CD4-positive, alpha-beta T cell treated with Interleukin-4 for 1 hour (primary cell): ENCODE results near the gene KRT2.
A peak's percentile ranks its signal among the peaks of the same experiment; 100 is the strongest.

Experiments
- DNase-seq, 2 donors: peaks; one replicate each; pipeline ENCODE4 v3.0.0-alpha.2; 2020 to 2022

Gene KRT2

DNA sequence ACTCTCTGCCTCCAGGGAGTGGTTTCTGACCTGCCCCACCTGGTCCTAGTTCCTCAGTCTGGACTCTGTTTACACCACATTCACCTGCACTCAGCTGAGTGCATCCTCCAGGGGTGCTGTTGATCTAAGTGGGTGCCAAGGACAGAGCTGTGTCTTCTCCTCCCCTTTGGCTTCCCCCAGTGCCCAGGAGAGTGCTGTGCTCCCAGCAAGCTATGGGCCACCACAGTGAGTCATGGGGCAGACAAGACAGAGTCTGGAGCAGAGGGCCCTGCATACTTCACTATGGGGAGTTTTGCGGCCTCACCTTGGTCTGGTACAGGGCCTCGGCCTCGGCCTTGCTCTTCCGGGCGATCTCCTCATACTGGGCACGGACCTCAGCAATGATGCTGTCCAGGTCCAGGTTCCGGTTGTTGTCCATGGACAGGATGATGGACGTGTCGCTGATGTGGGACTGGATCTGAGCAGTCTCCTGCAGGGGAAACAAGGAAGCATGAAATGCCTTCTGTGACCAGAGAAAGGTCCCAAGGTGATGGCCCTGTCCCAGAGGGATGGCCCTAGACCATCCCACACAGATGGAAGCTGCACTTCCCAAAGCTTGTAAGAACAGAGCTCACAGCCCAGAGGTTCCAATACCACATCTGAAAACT lies 38.5 kb downstream of the KRT2 start:
- DNase-seq, result no peak

DNA sequence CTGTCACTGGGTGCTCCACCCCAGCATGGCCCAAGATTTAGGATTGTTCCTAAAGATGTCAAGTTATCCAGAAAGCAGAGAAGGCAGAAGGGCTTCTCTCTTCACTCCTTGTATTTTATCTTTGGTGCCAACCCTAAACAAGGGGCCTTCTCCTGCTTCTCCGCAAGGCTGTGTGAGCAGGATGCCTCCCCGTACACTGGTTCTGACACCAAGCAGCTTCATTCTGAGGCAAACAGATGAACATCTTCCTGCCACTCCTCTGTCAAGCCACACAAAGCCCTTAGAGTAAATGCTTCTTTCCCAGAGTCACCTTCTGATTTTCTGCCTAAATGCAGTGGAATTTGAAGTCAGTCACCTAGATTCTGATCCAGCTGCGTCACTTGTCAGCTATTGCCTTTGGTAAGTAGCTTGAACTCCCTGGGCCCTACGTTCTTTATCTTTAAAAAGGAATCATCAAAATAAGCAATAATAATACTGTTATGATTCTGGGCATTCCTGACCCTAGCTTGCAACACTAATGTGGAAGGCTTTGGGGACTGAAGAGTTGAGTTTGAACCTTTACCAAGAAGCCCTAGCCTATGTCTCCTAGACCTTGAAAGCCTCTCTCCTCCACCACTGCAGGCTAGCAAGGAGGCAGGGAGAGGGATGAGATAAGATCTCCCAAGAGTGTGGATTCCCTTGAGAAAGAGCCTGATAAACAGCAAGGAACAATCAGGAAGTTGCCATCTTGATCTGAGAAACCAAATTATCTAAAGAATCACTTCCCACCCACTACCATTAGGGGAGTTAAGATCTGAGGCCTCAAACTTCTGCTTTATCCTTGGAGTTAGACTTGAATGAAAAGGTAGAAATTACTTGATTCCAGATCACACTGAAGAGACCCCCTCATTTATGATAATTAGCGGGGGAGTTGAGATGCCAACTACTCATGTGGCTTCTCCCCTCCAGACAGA lies 39.3 kb downstream of the KRT2 start:
- DNase-seq, result no peak

DNA sequence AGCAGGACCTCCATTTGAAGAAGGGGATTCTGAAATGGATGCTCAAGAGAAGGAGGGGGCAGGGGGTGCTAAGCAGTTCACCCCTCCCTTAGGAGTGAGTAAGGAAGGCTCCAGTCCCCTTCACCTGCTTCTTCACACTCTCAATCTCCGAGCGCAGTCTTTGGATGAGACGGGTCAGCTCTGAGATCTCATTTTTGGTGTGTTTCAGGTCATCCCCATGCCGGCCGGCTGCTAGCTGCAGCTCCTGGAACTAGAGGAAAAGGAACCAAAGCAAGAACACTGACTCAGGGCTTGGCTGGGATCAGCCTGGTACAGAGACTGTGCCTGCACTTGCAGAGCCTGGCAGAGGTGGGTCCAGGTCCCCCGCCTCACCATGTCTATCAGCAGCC lies 40.9 kb downstream of the KRT2 start:
- no peak for DNase-seq

DNA sequence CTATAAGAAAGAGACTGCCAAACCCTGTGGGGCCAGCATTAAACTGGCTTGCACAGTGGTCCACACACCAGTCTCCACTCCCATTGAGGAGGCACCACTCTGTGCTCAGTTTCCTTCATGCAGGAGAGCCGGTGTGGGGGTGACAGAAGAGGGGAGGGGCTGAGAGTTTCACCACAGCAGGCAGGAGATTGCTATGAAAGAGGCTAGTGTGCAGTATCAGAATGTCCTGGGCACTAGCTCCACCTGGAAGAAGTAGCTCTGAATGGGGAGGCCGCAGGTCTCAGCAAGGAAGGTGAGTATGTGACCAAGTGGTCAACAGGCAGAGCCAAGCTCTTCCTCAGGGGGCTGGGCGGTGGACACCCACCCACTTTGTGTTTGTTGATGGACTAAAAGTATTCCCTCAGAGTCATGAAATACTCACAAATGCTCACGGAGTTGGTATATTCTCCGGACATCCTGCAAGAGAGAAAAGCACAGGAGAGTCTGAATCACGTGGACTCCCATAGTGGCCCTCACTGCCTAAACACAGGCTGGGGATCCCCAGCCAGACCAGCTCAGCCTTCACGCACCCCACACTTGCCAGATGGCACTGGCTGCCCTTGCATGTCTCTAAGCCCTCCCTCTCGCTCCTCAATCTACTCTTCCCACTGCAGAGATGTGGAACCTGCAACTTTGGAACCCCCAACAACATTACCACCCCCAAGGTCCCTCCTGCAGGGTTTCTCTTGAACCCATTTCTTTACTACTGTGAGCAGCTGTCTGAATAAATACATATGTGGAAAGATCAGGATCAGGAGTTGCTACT lies 43.0 kb downstream of the KRT2 start:
- no peak for DNase-seq

DNA sequence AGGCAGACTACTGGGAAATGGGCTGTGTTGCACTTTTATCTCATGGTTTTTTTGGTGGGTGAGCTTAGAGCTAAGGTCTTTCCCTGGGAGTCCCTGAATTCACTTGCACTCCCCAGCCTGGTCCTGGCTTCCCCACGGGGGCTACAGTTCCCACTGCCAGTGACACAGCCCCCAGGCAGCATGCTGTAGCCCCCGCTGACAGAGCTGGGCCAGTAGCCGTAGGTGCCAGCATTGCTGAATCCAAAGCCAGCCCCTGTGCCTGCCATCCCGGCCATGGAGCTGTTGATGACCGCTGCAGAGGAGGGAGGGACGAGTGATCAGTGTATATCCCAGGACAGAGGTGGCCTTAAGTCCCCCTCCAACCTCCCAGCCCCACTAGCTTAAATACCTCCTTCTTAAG lies 43.9 kb downstream of the KRT2 start:
- DNase-seq, result no peak

DNA sequence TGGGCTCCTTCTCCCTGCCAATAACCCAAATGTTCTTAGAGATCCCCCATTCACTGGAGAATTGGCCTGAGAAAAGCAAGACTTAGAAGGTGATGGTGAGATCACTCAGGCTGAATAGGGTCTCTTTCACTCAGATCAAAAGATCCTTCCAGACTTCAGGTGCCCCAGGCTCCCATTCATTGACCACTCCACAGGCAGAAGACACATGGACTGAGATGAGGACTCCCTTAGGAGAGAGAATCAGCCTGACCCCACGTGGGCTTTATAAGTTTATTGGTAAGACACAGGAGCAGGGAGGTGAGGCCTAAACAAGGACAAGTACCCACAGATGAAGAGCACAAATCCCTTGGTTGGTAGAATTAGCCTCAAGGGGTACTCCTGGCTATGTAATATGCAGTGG lies 44.7 kb downstream of the KRT2 start:
- DNase-seq, result no peak

DNA sequence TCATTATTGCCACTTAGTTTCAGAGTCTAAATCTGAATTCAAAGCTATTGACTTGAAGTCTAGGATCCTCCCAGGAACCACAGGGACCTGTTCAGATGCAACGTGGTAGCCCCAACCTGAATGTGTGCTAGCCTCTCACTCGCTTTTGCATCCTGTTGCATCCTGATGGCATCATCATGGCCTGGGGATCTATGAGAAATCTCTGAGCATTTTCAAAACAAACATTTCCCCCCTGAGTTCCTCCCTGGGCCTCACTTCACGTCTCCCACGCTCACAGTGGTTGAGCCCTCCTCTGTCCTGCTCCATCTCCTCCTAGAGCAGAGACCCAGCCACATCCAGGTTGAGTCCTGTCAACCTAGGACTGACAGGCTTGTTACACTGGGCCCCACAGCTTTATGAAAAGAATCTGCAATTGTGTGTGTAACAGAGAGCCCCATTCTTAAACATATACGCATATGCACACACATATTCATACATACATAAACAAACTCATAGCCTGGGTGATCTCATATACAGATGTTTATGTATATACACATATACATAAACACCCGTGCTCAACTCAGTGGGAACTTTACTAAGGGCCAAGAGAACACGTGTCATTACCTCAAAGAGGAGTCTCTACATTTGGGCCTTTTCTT lies 45.3 kb downstream of the KRT2 start:
- DNase-seq, result no peak

DNA sequence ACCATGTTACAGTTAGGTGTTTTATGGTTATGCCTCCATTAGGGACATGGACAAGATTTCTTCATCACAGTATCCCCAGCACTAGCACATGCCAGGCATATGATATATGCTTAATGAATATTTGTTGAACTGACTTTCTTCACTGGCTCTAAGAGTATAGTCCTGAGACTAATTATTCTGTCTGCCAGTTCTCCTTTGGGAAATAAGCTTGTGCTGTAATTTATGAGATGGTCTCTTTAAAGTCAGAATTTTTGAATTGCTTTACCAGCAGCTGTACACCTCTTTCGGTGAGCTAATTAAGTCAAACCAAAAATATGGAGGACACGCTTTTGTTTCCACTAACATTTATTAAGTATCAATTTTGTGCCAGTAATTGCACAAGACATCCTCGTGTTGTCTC lies 45.9 kb downstream of the KRT2 start:
- DNase-seq, result no peak

DNA sequence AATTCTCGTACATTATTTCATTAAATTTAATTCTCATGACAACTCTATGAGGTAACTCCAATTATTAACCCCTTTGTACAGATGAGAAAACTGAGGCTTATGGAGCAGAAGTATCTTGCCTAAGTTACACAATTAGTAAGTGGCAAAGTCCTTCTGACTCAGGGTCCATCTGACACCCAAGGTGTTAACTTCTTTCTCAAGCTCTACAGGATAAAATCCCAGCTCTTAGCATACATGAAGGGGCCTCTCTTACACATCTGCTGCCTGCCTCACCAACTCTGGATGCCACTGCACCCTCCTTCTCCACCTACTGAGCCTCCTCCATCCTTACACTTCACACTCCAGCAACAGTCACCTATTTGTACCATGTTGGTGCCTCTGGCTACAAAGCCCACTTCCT lies 46.5 kb downstream of the KRT2 start:
- no peak for DNase-seq

DNA sequence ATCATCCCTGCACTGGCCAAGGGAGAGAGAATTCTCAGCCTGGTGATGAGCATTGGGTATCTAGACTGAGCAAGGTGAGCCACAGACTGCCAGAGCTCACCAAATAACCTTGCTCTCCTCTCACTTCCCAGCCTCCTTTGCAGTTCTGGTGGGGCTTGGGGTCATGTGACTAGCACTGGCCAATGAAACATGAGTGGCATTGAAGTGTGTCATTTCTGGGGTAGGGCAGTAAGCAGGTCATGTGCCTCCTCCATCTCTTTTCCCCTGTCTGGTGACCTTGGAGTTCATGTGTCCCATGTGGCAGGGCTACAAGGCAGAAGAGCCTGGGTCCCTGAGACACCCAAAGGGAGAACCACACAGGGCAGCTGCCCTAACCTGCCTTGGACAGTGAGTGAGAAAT lies 47.2 kb downstream of the KRT2 start:
- no peak for DNase-seq

DNA sequence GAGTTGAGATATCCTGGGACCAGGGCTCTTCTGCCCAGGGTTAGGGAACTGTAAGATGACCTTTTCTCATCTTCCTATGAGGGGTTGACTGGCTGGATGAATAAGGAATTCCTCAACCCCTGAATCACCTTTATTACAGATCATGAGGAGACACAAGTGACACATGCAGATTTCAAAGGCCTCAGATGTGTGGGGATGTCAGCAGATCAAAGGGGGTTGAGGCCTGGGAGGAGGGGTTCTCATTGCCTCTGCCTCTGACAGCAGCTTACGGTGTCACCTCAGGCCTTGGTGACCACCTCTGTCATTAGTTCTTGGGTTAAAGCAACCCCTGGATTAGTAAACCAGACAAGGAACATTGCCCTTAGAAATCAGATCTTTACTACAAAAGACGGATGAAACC lies 48.7 kb downstream of the KRT2 start:
- DNase-seq, result peak in 1 of 2 donors; percentile 32

DNA sequence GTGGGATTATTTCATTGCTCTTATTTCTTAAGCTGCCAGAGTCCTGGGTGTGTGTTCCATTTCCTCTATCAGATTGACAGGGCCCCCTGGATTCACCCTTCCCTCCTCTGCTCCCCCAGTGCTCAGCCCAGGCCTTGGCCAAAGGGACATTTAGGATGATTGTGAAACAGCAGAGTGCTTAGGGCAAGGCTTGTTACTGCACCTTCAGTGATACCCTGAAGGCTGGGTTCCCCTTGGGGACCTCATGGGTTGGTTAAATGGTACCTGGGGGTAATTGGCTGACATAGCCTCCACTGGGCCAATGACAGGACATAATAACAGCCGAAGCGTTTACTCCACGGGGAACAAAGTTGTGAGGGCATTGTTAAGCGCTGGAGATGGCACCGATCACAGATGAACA lies 49.5 kb downstream of the KRT2 start:
- DNase-seq, result no peak

DNA sequence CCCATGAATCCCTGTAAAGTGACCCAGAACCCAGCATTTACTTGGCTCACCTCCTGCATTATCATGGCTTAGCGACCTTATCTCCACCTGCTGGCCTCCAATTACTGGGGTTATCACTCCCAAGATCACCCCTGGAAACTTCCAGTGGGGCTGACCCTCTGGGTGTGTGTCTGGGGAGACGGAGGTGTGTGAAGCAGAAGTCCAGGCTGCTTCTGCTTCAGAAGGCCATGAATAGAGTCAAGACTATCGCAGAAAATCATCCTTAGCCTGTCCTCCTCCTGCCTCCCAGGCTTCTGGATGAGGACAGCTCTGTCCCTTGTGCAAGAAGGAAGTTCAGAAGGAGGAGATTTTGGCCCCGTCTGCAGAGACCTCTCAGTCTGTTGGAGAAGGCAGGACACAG lies 50.3 kb downstream of the KRT2 start:
- DNase-seq, result no peak

DNA sequence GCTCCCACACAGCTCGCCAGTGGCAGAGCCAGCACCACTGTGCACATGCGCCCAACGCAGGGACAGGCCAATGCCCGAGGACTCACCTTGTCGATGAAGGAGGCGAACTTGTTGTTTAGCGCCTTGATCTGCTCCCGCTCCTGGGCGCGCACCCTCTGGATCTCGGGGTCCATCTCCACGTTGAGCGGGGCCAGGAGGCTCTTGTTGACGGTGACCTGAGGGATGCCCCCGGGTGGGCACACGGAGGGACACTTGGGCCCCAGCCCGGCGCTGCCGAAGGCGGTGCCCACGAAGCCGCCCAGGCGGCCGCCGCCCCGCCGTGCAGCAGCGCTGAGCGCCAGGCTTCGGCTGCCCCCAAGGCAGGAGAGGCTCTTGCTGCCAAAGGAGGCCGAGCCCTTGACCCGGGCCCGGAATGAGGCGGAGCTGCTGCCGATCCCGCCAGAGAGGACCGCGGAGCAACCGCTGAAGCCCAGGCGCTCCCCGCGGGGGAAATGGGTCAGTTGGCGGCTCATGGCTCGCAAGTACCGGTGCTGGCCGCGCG lies 51.0 kb downstream of the KRT2 start, which contains the start of gene KRT72:
TSS of gene KRT72 (minus strand) at position 523 of the 541 bp plus-strand sequence. CDS start at position 512, 11 bp downstream.
- DNase-seq, result no peak

DNA sequence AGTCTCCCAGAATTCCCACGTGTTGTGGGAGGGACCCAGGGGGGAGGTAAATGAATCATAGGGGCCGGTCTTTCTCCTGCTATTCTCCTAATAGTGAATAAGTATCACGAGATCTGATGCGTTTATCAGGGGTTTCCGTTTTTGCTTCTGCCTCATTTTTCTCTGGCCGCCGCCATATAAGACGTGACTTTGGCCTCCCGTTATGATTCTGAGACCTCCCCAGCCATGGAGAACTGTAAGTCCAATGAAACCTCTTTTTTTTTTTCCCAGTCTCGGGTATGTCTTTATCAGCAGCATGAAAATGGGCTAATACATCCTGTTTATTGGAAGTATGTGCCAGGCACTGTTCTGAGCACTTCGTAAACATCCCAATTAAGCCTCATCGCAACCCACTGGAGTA lies 51.5 kb downstream of the KRT2 start:
- DNase-seq, result no peak

DNA sequence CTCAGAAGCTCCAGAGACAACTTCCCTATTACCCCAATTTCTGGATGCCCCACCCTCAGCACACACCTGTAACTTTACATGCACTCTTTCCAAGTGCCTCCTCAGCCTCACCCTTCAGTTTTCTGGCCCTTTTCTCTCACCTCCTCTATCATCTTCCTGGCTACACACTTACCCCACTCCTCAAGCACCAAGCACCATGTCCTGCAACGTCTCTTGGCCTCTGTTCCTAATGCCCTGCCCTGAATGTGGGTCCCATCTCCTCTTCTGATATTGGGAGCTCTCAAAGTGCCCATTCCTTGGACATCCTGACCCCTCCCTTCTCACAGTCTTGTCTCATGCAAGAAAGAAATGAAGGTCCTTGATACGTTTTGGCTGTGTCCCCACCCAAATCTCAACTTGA lies 51.9 kb downstream of the KRT2 start:
- no peak for DNase-seq

DNA sequence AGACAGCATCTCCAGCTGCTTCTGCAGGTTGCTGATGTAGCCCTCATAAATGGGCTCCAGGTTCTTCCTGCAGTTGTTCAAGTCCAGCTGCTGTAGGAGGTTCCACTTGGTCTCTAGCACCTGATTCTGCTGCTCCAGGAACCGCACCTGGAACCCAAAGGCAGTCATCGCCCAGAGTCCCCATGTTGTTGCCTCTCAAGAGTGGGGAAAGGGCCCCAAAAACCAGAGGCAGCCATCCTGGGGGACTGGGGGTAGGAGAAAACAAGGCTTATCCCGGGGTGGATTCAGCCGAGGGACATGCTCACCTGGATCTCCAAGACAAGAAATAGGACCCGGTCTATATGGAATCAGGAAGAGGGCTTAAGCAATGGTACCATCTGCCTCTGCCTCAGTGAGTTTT lies 53.0 kb downstream of the KRT2 start:
- no peak for DNase-seq
